HEK293 (cell line): Measurements from ENCODE around the gene GRAMD1B.
A peak's percentile ranks its signal among the peaks of the same experiment; 100 is the strongest.

Experiments
- CTCF ChIA-PET: fragments of 350-600 bp; formaldehyde crosslinking; extraction: SDS; loops from one replicate; lab custom pipeline; 2021; ENCODE audit warnings: antibody characterized with exemption; lab: Yijun Ruan, JAX
- POLR2A ChIA-PET: fragments of 300-600 bp; formaldehyde crosslinking; extraction: SDS; loops from one replicate; lab custom pipeline; 2020; ENCODE audit warnings: antibody characterized with exemption, inconsistent platforms; lab: Yijun Ruan, JAX
- H3K27ac ChIP-seq: fragments of 200-500 bp; sonication (Bioruptor generic); 2 replicates; pipeline ENCODE4 v1.5.1; 2014; ENCODE audit warnings: low read depth, low read length, control low read depth, inconsistent platforms; ENCODE audit errors: extremely low read depth
- H3K36me3 ChIP-seq, 2 experiments: fragments of 200-500 bp in 1 of 2; sonication (Bioruptor generic) in 1 of 2; 1 replicate in 1 of 2; 2 replicates in 1 of 2; pipeline ENCODE4 v1.5.1; 2014 to 2017; ENCODE audit warnings: inconsistent platforms in 2 of 2, low read length in 2 of 2; ENCODE audit not compliant: control insufficient read depth in 2 of 2, insufficient read depth in 1 of 2
- H3K4me1 ChIP-seq: fragments of 200-500 bp; sonication (Bioruptor generic); 2 replicates; pipeline ENCODE4 v1.5.1; 2014; ENCODE audit warnings: mild to moderate bottlenecking, low read length, inconsistent platforms; ENCODE audit not compliant: control insufficient read depth, insufficient read depth
- H3K4me3 ChIP-seq: 2 replicates; pipeline ENCODE4 v1.5.1; 2011; ENCODE audit warnings: low read depth, mild to moderate bottlenecking, control low read depth, low read length, moderate library complexity
- H3K9me3 ChIP-seq: fragments of 200-500 bp; sonication (Bioruptor generic); 2 replicates; pipeline ENCODE4 v1.5.1; 2014; ENCODE audit warnings: low read depth, low read length, inconsistent platforms; ENCODE audit not compliant: control insufficient read depth, insufficient read depth
- BCL11A ChIP-seq: fragments of 450-650 bp; formaldehyde crosslinking; IDR thresholded peaks from 2 replicates; pipeline ENCODE4 v1.5.1; 2016; ENCODE audit warnings: low read depth, missing biosample characterization, missing genetic modification characterization
- KLF1 ChIP-seq: fragments of 450-650 bp; formaldehyde crosslinking; IDR thresholded peaks from 2 replicates; pipeline ENCODE4 v1.5.1; 2016; ENCODE audit warnings: missing biosample characterization, missing genetic modification characterization
- SETDB1 ChIP-seq: IDR thresholded peaks from one replicate; pipeline ENCODE4 v1.6.1; 2017; ENCODE audit warnings: mild to moderate bottlenecking, low read length, moderate library complexity, mixed read lengths; ENCODE audit not compliant: insufficient read length
- YY2 ChIP-seq: fragments of 450-650 bp; formaldehyde crosslinking; IDR thresholded peaks from 2 replicates; pipeline ENCODE4 v1.5.1; 2016; ENCODE audit warnings: missing biosample characterization, missing genetic modification characterization
- ZFP41 ChIP-seq: fragments of 450-650 bp; formaldehyde crosslinking; IDR thresholded peaks from 2 replicates; pipeline ENCODE4 v1.5.1; 2016; ENCODE audit warnings: missing biosample characterization, missing genetic modification characterization, borderline replicate concordance
- ZIC2 ChIP-seq: fragments of 450-650 bp; formaldehyde crosslinking; IDR thresholded peaks from 2 replicates; pipeline ENCODE4 v1.5.1; 2016; ENCODE audit warnings: missing biosample characterization, missing genetic modification characterization
- ZNF114 ChIP-seq: fragments of 450-650 bp; formaldehyde crosslinking; IDR thresholded peaks from 2 replicates; pipeline ENCODE4 v1.5.0; 2017; ENCODE audit warnings: missing biosample characterization, missing genetic modification characterization
- ZNF132 ChIP-seq: fragments of 450-650 bp; formaldehyde crosslinking; IDR thresholded peaks from 2 replicates; pipeline ENCODE4 v1.5.1; 2017; ENCODE audit warnings: missing biosample characterization, missing genetic modification characterization, borderline replicate concordance
- ZNF138 ChIP-seq: fragments of 450-650 bp; formaldehyde crosslinking; IDR thresholded peaks from 2 replicates; pipeline ENCODE4 v1.5.1; 2016; ENCODE audit warnings: missing biosample characterization, missing genetic modification characterization, borderline replicate concordance
- ZNF169 ChIP-seq: fragments of 450-650 bp; formaldehyde crosslinking; IDR thresholded peaks from 2 replicates; pipeline ENCODE4 v1.5.1; 2016; ENCODE audit warnings: missing biosample characterization, missing genetic modification characterization
- ZNF211 ChIP-seq: fragments of 450-650 bp; formaldehyde crosslinking; IDR thresholded peaks from 2 replicates; pipeline ENCODE4 v1.5.1; 2016; ENCODE audit warnings: low read depth, missing biosample characterization, missing genetic modification characterization
- ZNF23 ChIP-seq: fragments of 450-650 bp; formaldehyde crosslinking; IDR thresholded peaks from 2 replicates; pipeline ENCODE4 v1.5.1; 2016; ENCODE audit warnings: missing biosample characterization, missing genetic modification characterization, borderline replicate concordance
- ZNF266 ChIP-seq: fragments of 450-650 bp; formaldehyde crosslinking; IDR thresholded peaks from 2 replicates; pipeline ENCODE4 v1.5.1; 2016; ENCODE audit warnings: missing biosample characterization, missing genetic modification characterization, low read depth
- ZNF324 ChIP-seq: fragments of 450-650 bp; formaldehyde crosslinking; IDR thresholded peaks from 2 replicates; pipeline ENCODE4 v1.5.1; 2016; ENCODE audit warnings: missing biosample characterization, missing genetic modification characterization
- ZNF514 ChIP-seq: fragments of 450-650 bp; formaldehyde crosslinking; IDR thresholded peaks from 2 replicates; pipeline ENCODE4 v1.5.1; 2016; ENCODE audit warnings: missing biosample characterization, missing genetic modification characterization
- ZNF560 ChIP-seq: fragments of 450-650 bp; formaldehyde crosslinking; IDR thresholded peaks from 2 replicates; pipeline ENCODE4 v1.5.1; 2017; ENCODE audit warnings: missing biosample characterization, missing genetic modification characterization, borderline replicate concordance
- ZNF561 ChIP-seq: fragments of 450-650 bp; IDR thresholded peaks from 2 replicates; pipeline ENCODE4 v1.5.1; 2018; ENCODE audit warnings: missing biosample characterization, missing genetic modification characterization, borderline replicate concordance
- ZNF624 ChIP-seq: fragments of 450-650 bp; formaldehyde crosslinking; IDR thresholded peaks from 2 replicates; pipeline ENCODE4 v1.5.1; 2017; ENCODE audit warnings: missing biosample characterization, missing genetic modification characterization
- ZNF654 ChIP-seq: fragments of 450-650 bp; formaldehyde crosslinking; IDR thresholded peaks from 2 replicates; pipeline ENCODE4 v1.5.1; 2016; ENCODE audit warnings: low read depth, missing biosample characterization, missing genetic modification characterization
- ZNF660 ChIP-seq: fragments of 450-650 bp; IDR thresholded peaks from 2 replicates; pipeline ENCODE4 v1.5.1; 2018; ENCODE audit warnings: missing biosample characterization, mild to moderate bottlenecking, missing genetic modification characterization
- ZNF664 ChIP-seq: fragments of 450-650 bp; formaldehyde crosslinking; IDR thresholded peaks from 2 replicates; pipeline ENCODE4 v1.5.1; 2016; ENCODE audit warnings: missing biosample characterization, missing genetic modification characterization
- TF ChIP-seq, protein P1 (sequence below): fragments of 450-650 bp; formaldehyde crosslinking; IDR thresholded peaks from 2 replicates; pipeline ENCODE4 v1.5.1; 2017; ENCODE audit warnings: missing biosample characterization, missing genetic modification characterization
- TF ChIP-seq, protein P2 (sequence below): fragments of 450-650 bp; formaldehyde crosslinking; conservative IDR thresholded peaks from 2 replicates; pipeline ENCODE4 v1.5.1; 2016; ENCODE audit warnings: low read depth, missing biosample characterization, missing genetic modification characterization
- TF ChIP-seq, protein P3 (sequence below): fragments of 450-650 bp; formaldehyde crosslinking; IDR thresholded peaks from 2 replicates; pipeline ENCODE4 v1.5.1; 2016; ENCODE audit warnings: missing biosample characterization, missing genetic modification characterization, borderline replicate concordance

GRAMD1B gene

DNA sequence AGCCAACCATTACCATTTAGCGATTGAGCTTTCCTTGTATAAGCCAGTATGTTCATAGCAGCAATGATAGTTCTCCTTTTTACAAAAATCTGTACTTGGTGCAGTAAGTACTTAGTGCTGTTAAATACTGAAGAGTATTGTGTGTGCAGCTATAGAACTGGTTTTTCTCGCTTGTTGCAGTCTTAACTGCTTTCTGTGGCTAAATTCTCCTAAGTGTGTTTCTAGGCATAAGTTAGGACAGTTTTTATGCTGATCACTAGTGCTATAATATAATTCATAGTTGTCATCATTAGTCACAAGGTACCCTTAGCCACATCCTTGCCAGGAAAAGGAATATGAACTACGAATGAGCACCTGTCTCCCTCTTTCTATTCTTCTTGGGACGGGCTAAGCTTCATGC, 107.7 kb downstream of the GRAMD1B start:
- H3K36me3 ChIP-seq = no peaks in the 10 kb centered on the region
- ChIA-PET CTCF (interaction anchor here (0.5 to 4.2 kb wide), 5 partner anchors 17 to 130 kb away, joined by 3 to 24 read pairs (median 5); no protein-coding TSS in a partner anchor), POLR2A (no interaction called here)
- H3K4me1 ChIP-seq = no peaks in the 10 kb centered on the region; the same call in 1 of the 2 replicates
- no peak overlapping the region for H3K4me3 ChIP-seq
- H3K27ac ChIP-seq = no peak overlapping the region
- TF ChIP-seq ZNF211 (tag by site-specific recombination) (no peak), ZNF266 (tag by site-specific recombination) (no peak), ZNF514 (tag by site-specific recombination) (no peak), ZNF561 (no peak), ZNF654 (tag by site-specific recombination) (no peak), ZNF138 (tag by site-specific recombination) (no peak)
- no peaks in the 10 kb centered on the region for H3K9me3 ChIP-seq

DNA sequence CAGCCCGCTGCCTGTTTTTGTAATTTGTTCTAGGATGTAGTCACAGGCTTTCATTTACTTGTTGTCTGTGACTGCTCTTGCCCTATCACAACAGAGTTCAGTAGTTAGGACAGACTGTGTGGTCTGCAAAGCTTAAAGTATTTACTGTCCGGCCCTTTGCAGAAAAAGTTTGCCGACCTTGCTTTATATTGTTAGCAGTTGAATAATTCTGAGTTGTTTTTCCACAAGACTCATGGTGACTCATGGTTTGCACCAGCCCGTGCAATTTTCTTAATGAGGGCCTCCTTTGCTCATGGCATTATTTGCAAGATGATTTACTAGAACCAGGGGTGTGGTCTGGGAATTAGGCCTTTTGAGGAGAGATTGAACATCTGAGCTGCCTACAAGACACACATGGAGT, 113.7 kb downstream of the GRAMD1B start:
- H3K27ac ChIP-seq = no peak overlapping the region
- POLR2A ChIA-PET = no interaction called here
- CTCF ChIA-PET = interaction anchor here (1.1 to 4.0 kb wide), 4 partner anchors 11 to 33 kb away, joined by 3 to 31 read pairs (median 3); no protein-coding TSS in a partner anchor
- TF ChIP-seq KLF1 (tag by site-specific recombination) (0 out of 2 replicates have a peak, but pooled peaks have one; percentile 20), ZNF132 (tag by site-specific recombination) (no peak), ZNF624 (tag by site-specific recombination) (no peak), BCL11A (tag by site-specific recombination) (no peak), ZIC2 (no peak), ZNF664 (tag by site-specific recombination) (no peak), ZNF23 (tag by site-specific recombination) (no peak), ZNF324 (no peak), ZNF211 (tag by site-specific recombination) (no peak), SETDB1 (no peak), ZNF169 (tag by site-specific recombination) (no peak), ZNF660 (0 out of 2 replicates have a peak, but pooled peaks have one; percentile 23), ZFP41 (tag by site-specific recombination) (no peak), ZNF560 (tag by site-specific recombination) (no peak), YY2 (tag by site-specific recombination) (no peak), ZNF114 (tag by site-specific recombination) (no peak)
- TF ChIP-seq, protein P1, sequence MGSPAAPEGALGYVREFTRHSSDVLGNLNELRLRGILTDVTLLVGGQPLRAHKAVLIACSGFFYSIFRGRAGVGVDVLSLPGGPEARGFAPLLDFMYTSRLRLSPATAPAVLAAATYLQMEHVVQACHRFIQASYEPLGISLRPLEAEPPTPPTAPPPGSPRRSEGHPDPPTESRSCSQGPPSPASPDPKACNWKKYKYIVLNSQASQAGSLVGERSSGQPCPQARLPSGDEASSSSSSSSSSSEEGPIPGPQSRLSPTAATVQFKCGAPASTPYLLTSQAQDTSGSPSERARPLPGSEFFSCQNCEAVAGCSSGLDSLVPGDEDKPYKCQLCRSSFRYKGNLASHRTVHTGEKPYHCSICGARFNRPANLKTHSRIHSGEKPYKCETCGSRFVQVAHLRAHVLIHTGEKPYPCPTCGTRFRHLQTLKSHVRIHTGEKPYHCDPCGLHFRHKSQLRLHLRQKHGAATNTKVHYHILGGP (tag by site-specific recombination) = no peak
- TF ChIP-seq, protein P2, sequence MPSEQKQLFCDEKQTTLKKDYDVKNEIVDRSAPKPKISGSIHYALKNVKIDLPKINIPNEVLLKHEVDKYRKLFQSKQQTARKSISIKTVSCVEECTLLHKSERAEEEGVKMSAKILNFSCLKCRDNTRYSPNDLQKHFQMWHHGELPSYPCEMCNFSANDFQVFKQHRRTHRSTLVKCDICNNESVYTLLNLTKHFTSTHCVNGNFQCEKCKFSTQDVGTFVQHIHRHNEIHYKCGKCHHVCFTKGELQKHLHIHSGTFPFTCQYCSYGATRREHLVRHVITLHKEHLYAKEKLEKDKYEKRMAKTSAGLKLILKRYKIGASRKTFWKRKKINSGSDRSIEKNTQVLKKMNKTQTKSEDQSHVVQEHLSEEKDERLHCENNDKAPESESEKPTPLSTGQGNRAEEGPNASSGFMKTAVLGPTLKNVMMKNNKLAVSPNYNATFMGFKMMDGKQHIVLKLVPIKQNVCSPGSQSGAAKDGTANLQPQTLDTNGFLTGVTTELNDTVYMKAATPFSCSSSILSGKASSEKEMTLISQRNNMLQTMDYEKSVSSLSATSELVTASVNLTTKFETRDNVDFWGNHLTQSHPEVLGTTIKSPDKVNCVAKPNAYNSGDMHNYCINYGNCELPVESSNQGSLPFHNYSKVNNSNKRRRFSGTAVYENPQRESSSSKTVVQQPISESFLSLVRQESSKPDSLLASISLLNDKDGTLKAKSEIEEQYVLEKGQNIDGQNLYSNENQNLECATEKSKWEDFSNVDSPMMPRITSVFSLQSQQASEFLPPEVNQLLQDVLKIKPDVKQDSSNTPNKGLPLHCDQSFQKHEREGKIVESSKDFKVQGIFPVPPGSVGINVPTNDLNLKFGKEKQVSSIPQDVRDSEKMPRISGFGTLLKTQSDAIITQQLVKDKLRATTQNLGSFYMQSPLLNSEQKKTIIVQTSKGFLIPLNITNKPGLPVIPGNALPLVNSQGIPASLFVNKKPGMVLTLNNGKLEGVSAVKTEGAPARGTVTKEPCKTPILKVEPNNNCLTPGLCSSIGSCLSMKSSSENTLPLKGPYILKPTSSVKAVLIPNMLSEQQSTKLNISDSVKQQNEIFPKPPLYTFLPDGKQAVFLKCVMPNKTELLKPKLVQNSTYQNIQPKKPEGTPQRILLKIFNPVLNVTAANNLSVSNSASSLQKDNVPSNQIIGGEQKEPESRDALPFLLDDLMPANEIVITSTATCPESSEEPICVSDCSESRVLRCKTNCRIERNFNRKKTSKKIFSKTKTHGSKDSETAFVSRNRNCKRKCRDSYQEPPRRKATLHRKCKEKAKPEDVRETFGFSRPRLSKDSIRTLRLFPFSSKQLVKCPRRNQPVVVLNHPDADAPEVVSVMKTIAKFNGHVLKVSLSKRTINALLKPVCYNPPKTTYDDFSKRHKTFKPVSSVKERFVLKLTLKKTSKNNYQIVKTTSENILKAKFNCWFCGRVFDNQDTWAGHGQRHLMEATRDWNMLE (tag by site-specific recombination) = no peak
- TF ChIP-seq, protein P3, sequence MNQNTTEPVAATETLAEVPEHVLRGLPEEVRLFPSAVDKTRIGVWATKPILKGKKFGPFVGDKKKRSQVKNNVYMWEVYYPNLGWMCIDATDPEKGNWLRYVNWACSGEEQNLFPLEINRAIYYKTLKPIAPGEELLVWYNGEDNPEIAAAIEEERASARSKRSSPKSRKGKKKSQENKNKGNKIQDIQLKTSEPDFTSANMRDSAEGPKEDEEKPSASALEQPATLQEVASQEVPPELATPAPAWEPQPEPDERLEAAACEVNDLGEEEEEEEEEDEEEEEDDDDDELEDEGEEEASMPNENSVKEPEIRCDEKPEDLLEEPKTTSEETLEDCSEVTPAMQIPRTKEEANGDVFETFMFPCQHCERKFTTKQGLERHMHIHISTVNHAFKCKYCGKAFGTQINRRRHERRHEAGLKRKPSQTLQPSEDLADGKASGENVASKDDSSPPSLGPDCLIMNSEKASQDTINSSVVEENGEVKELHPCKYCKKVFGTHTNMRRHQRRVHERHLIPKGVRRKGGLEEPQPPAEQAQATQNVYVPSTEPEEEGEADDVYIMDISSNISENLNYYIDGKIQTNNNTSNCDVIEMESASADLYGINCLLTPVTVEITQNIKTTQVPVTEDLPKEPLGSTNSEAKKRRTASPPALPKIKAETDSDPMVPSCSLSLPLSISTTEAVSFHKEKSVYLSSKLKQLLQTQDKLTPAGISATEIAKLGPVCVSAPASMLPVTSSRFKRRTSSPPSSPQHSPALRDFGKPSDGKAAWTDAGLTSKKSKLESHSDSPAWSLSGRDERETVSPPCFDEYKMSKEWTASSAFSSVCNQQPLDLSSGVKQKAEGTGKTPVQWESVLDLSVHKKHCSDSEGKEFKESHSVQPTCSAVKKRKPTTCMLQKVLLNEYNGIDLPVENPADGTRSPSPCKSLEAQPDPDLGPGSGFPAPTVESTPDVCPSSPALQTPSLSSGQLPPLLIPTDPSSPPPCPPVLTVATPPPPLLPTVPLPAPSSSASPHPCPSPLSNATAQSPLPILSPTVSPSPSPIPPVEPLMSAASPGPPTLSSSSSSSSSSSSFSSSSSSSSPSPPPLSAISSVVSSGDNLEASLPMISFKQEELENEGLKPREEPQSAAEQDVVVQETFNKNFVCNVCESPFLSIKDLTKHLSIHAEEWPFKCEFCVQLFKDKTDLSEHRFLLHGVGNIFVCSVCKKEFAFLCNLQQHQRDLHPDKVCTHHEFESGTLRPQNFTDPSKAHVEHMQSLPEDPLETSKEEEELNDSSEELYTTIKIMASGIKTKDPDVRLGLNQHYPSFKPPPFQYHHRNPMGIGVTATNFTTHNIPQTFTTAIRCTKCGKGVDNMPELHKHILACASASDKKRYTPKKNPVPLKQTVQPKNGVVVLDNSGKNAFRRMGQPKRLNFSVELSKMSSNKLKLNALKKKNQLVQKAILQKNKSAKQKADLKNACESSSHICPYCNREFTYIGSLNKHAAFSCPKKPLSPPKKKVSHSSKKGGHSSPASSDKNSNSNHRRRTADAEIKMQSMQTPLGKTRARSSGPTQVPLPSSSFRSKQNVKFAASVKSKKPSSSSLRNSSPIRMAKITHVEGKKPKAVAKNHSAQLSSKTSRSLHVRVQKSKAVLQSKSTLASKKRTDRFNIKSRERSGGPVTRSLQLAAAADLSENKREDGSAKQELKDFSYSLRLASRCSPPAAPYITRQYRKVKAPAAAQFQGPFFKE (tag by site-specific recombination) = no peak

More for the DNA sequence above, 113.7 kb downstream of the GRAMD1B start:
- Histone ChIP-seq H3K9me3 (no peaks in the 10 kb centered on the region), H3K4me1 (no peaks in the 10 kb centered on the region), H3K4me3 (no peak overlapping the region), H3K36me3 (no peaks in the 10 kb centered on the region)
